ENCODE results near the gene ASPRV1. TPM values are rescaled to one million over a fixed set of nuclear protein-coding genes. Genes with fewer than 3 reads are reported as not detected.
A peak's percentile ranks its signal among the peaks of the same experiment; 100 is the strongest.

Gene ASPRV1
- total RNA-seq, 4 donors from 2014 or later: 2.5 to 11.2 (median 5.1) TPM

- Histone ChIP-seq H3K4me3 (no peak overlapping the region), H3K9me3 (no peaks in the 10 kb centered on the region), H3K27me3 (no peaks in the 10 kb centered on the region), H3K36me3 (peaks cover 0 to 17% (median 5%) of the 10 kb centered on the region in 3 donors), H3K4me1 (peaks cover 0 to 22% (median 0%) of the 10 kb centered on the region in 4 donors), H3K27ac (no peak overlapping the region)
- TF ChIP-seq EP300 (IDR thresholded peaks at IDR 0.05) (peak in 1 of 2 donors; percentile 48), POLR2A (IDR thresholded peaks at IDR 0.05) (no peak)
- WGBS, 2 donors: 75 to 87% methylated on average over 3 of the region's 3 CpGs
- DNase-seq (ENCODE audit: low spot score in 2 of 2): no peak
These were observed 34.4 kb downstream of the ASPRV1 start for GRCh38 chr2:69926849-69927515.

- TF ChIP-seq EP300 (IDR thresholded peaks at IDR 0.05) (no peak), POLR2A (IDR thresholded peaks at IDR 0.05) (no peak), CTCF (IDR thresholded peaks at IDR 0.05) (no peak)
- H3K4me1 ChIP-seq: peaks cover 0 to 10% (median 0%) of the 10 kb centered on the region in 4 donors
- no peaks in the 10 kb centered on the region for H3K27me3 ChIP-seq
- H3K4me3 ChIP-seq: no peak overlapping the region
- WGBS, 2 donors: 93 to 95% methylated on average over 3 of the region's 3 CpGs
- no peaks in the 10 kb centered on the region for H3K9me3 ChIP-seq
- H3K27ac ChIP-seq: no peak overlapping the region
- peaks cover 0 to 41% (median 8%) of the 10 kb centered on the region in 3 donors for H3K36me3 ChIP-seq
- no peak for DNase-seq (ENCODE audit: low spot score in 2 of 2)
These were observed 38.3 kb downstream of the ASPRV1 start for GRCh38 chr2:69923116-69923515.

- Histone ChIP-seq H3K36me3 (peaks cover 0 to 43% (median 8%) of the 10 kb centered on the region in 3 donors), H3K27ac (peak overlapping the region in 2 of 4 donors; percentile 58 to 96), H3K27me3 (no peaks in the 10 kb centered on the region), H3K4me3 (no peak overlapping the region), H3K4me1 (peaks cover 0 to 38% (median 11%) of the 10 kb centered on the region in 4 donors), H3K9me3 (no peaks in the 10 kb centered on the region)
- TF ChIP-seq EP300 (IDR thresholded peaks at IDR 0.05) (no peak), CTCF (IDR thresholded peaks at IDR 0.05) (no peak), POLR2A (IDR thresholded peaks at IDR 0.05) (no peak)
- no peak for DNase-seq (ENCODE audit: low spot score in 2 of 2)
- WGBS, 2 donors: 43 to 78% methylated on average over 3 of the region's 3 CpGs
These were observed 43.0 kb downstream of the ASPRV1 start for GRCh38 chr2:69918401-69918800.

DNA sequence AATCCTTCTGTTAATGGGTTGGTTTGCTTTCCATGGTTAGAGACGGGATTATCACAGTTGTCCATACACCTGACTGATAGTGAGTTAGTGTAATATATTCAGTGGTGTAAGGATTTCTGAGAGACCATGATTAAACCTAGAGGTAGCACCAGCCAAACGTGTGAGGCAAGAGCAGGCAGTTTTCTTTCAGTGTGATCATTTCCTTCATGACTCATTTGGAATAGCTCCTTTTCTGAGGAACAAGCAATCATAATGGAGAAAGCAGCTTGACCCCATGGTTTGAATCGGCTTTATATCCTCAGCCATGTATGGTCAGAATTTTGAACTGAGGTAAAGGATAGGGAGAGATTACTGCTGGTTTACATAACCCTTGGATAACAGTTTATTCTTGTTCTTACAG lies 43.6 kb downstream of the ASPRV1 start:
- no peaks in the 10 kb centered on the region for H3K27me3 ChIP-seq
- no peak for TF ChIP-seq CTCF (IDR thresholded peaks at IDR 0.05)
- TF ChIP-seq POLR2A (IDR thresholded peaks at IDR 0.05): no peak
- TF ChIP-seq EP300 (IDR thresholded peaks at IDR 0.05): no peak
- H3K36me3 ChIP-seq: peaks cover 0 to 38% (median 8%) of the 10 kb centered on the region in 3 donors
- peaks cover 0 to 42% (median 11%) of the 10 kb centered on the region in 4 donors for H3K4me1 ChIP-seq
- H3K9me3 ChIP-seq: no peaks in the 10 kb centered on the region
- no peak for DNase-seq (ENCODE audit: low spot score in 2 of 2)
- no peak overlapping the region for H3K4me3 ChIP-seq
- H3K27ac ChIP-seq: peak overlapping the region in 2 of 4 donors; percentile 58 to 96
- WGBS, 2 donors: 51 to 57% methylated on average over 3 of the region's 3 CpGs

DNA sequence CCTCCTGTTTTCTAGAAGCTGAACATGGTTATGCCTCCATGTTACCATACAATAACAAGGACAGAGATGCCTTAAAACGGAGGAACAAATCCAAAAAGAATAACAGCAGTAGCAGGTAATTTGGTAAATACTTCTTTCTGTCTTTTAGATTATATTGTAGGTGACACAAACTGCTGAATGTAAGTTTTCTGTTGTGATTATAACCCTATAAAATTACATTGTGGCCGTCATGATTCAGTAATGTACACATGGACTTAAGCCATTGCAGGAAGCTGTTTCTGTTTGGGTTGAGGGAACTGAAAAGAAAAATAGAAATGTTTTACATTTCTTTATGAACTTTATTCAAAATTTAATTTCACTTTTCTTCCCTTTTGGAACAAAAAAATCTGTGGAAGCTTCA lies 45.3 kb downstream of the ASPRV1 start:
- Histone ChIP-seq H3K27me3 (no peaks in the 10 kb centered on the region), H3K9me3 (no peaks in the 10 kb centered on the region), H3K4me3 (peak overlapping the region in 3 of 4 donors; percentile 74 to 85 (median 74)), H3K27ac (peak overlapping the region; percentile 93 to 96 (median 94)), H3K4me1 (peaks cover 0 to 50% (median 11%) of the 10 kb centered on the region in 4 donors), H3K36me3 (peaks cover 0 to 22% (median 0%) of the 10 kb centered on the region in 3 donors)
- WGBS, 2 donors: 38 to 41% methylated on average over 2 of the region's 2 CpGs
- TF ChIP-seq EP300 (IDR thresholded peaks at IDR 0.05): no peak
- no peak for DNase-seq (ENCODE audit: low spot score in 2 of 2)
